HCT116 (cell line): Measurements from ENCODE around the gene ARAP1. TPM values are rescaled to one million over a fixed set of nuclear protein-coding genes. Genes with fewer than 3 reads are reported as not detected.

Experiments
- ATAC-seq: fragments of 200-7000 bp; cut with Tn5 transposase; 2 replicates; pipeline ENCODE4 v1.9.1; 2020; ENCODE audit warnings: mild to moderate bottlenecking, moderate library complexity
- BruUV-seq: library from RNA; stranded (reverse); fragments of 400-500 nt; replicated peaks from 2 replicates; lab custom pipeline; 2021; lab: Mats Ljungman, UMichigan
- CTCF ChIA-PET: fragments of 300-600 bp; sonication (Branson Sonifier 250); formaldehyde crosslinking; loops from one replicate; lab custom pipeline; 2021; ENCODE audit warnings: antibody characterized with exemption; lab: Charles Lee
- POLR2A ChIA-PET: fragments of 300-600, 350-600 bp; sonication (Branson Sonifier 250); formaldehyde crosslinking; loops from one replicate; lab custom pipeline; 2021; ENCODE audit warnings: antibody characterized with exemption; lab: Charles Lee
- RAD21 ChIA-PET, 2 experiments: fragments of 300-600 bp; sonication (Branson Sonifier 250); formaldehyde crosslinking; loops; one replicate each; lab custom pipeline; 2023; ENCODE audit warnings: low total read pairs in 2 of 2; ENCODE audit not compliant: uncharacterized antibody in 2 of 2, unreplicated experiment in 2 of 2, low non-redundant PET in 1 of 2; lab: Charles Lee
- DNase-seq: peaks from one replicate; pipeline ENCODE4 v3.0.0-alpha.2; 2010; ENCODE audit warnings: low read depth, low spot score
- H2AFZ ChIP-seq: fragments of 200-600 bp; shearing (Covaris generic), sonication (generic); 2 replicates; pipeline ENCODE4 v1.6.1; 2017; ENCODE audit warnings: low read depth, mixed run types, mixed read lengths, antibody characterized with exemption, low read length; ENCODE audit not compliant: poor library complexity, severe bottlenecking
- H3K27ac ChIP-seq: 2 replicates; pipeline ENCODE4 v1.5.1; 2012; ENCODE audit warnings: low read depth, low read length
- H3K27me3 ChIP-seq: fragments of 200-600 bp; sonication (generic); 2 replicates; pipeline ENCODE4 v1.6.1; 2016; ENCODE audit warnings: mixed run types, low read length, mixed read lengths; ENCODE audit not compliant: insufficient read depth
- H3K36me3 ChIP-seq, 2 experiments: fragments of 200-500 bp in 1 of 2; fragments of 200-600 bp in 1 of 2; sonication (Bioruptor generic) in 1 of 2; sonication (generic) in 1 of 2; 2 replicates each; pipeline versions ENCODE4 v1.5.1 to v1.6.1; 2014 to 2016; ENCODE audit warnings: low read length in 2 of 2, inconsistent platforms in 1 of 2, mixed read lengths in 1 of 2, mixed run types in 1 of 2; ENCODE audit not compliant: insufficient read depth in 2 of 2, control insufficient read depth in 1 of 2
- H3K4me1 ChIP-seq, 2 experiments: fragments of 200-600 bp in 1 of 2; sonication (generic) in 1 of 2; 2 replicates each; pipeline versions ENCODE4 v1.5.1 to v1.6.1; 2012 to 2017; ENCODE audit warnings: low read length in 2 of 2, inconsistent platforms in 1 of 2, mild to moderate bottlenecking in 1 of 2, mixed read lengths in 1 of 2, mixed run types in 1 of 2, moderate library complexity in 1 of 2; ENCODE audit not compliant: insufficient read depth in 2 of 2, control insufficient read depth in 1 of 2
- H3K4me2 ChIP-seq: fragments of 200-600 bp; sonication (generic); 2 replicates; pipeline ENCODE4 v1.6.1; 2017; ENCODE audit warnings: mixed run types, low read length, mixed read lengths
- H3K4me3 ChIP-seq, 2 experiments: fragments of 200-600 bp in 1 of 2; sonication (generic) in 1 of 2; replicated peaks in 1 of 2; 2 replicates each; pipeline ENCODE4 v1.5.1; 2011 to 2016; ENCODE audit warnings: low read length in 2 of 2, control low read depth in 1 of 2, low read depth in 1 of 2, mild to moderate bottlenecking in 1 of 2, mixed read lengths in 1 of 2, mixed run types in 1 of 2
- H3K79me2 ChIP-seq: fragments of 200-600 bp; sonication (generic); 2 replicates; pipeline ENCODE4 v1.6.1; 2017; ENCODE audit warnings: mild to moderate bottlenecking, mixed run types, low read length, moderate library complexity, mixed read lengths; ENCODE audit not compliant: insufficient read depth
- H3K9ac ChIP-seq: fragments of 200-600 bp; sonication (generic); 2 replicates; pipeline ENCODE4 v1.6.1; 2016; ENCODE audit warnings: low read length, mixed read lengths
- H3K9me2 ChIP-seq: fragments of 200-600 bp; sonication (generic), shearing (Covaris generic); 2 replicates; pipeline ENCODE4 v1.6.1; 2017; ENCODE audit warnings: mixed run types, mild to moderate bottlenecking, moderate library complexity; ENCODE audit not compliant: insufficient read depth
- H3K9me3 ChIP-seq, 2 experiments: fragments of 200-500 bp in 1 of 2; fragments of 200-600 bp in 1 of 2; sonication (Bioruptor generic) in 1 of 2; sonication (generic) in 1 of 2; 2 replicates each; pipeline ENCODE4 v1.6.1; 2014 to 2017; ENCODE audit warnings: low read length in 2 of 2, mixed read lengths in 2 of 2, inconsistent platforms in 1 of 2, low read depth in 1 of 2, mild to moderate bottlenecking in 1 of 2, mixed run types in 1 of 2, moderate library complexity in 1 of 2; ENCODE audit not compliant: control insufficient read depth in 1 of 2, insufficient read depth in 1 of 2
- H4K20me1 ChIP-seq: fragments of 200-600 bp; sonication (generic), shearing (Covaris generic); 2 replicates; pipeline ENCODE4 v1.6.1; 2017; ENCODE audit warnings: mixed run types, mild to moderate bottlenecking, moderate library complexity; ENCODE audit not compliant: insufficient read depth
- EGR1 ChIP-seq: IDR thresholded peaks from 2 replicates; pipeline ENCODE4 v1.6.1; 2012; ENCODE audit warnings: low read depth
- ELF1 ChIP-seq: IDR thresholded peaks from 2 replicates; pipeline ENCODE4 v1.6.1; 2012; ENCODE audit warnings: low read depth, borderline replicate concordance
- EZH2phosphoT487 ChIP-seq: fragments of 200-600 bp; IDR thresholded peaks from 2 replicates; pipeline ENCODE4 v1.6.1; 2018; ENCODE audit warnings: antibody characterized with exemption, borderline replicate concordance
- FOSL1 ChIP-seq: IDR thresholded peaks from 2 replicates; pipeline ENCODE4 v1.6.1; 2012; ENCODE audit warnings: low read depth
- JUND ChIP-seq: IDR thresholded peaks from 2 replicates; pipeline ENCODE4 v1.6.1; 2012
- RAD21 ChIP-seq: IDR thresholded peaks from 2 replicates; pipeline ENCODE4 v1.6.1; 2012; ENCODE audit warnings: low read depth, mild to moderate bottlenecking
- YY1 ChIP-seq: IDR thresholded peaks from 2 replicates; pipeline ENCODE4 v1.6.1; 2011; ENCODE audit warnings: low read length, low read depth, moderate library complexity, mild to moderate bottlenecking; ENCODE audit not compliant: insufficient replicate concordance; ENCODE audit errors: extremely low read depth
- intact Hi-C: fragments of 100-400 bp; cut with micrococcal nuclease; formaldehyde crosslinking; loops from 2 replicates; pipeline ENCODE4 v1.10.0; 2022
- total RNA-seq: library from RNA; stranded (reverse); gene quantifications from one replicate; pipeline ENCODE4 v1.2.1, GENCODE V29; 2021; ENCODE audit not compliant: unreplicated experiment
- TF ChIP-seq, protein P1 (sequence below): IDR thresholded peaks from 2 replicates; pipeline ENCODE4 v1.6.1; 2012
- TF ChIP-seq, protein P2 (sequence below): IDR thresholded peaks from 2 replicates; pipeline ENCODE4 v1.6.1; 2012
- TF ChIP-seq, protein P3 (sequence below), 3 experiments: fragments of 200-600 bp in 1 of 3; sonication (generic) in 1 of 3; IDR thresholded peaks in 2 of 3; conservative IDR thresholded peaks in 1 of 3; 2 replicates each; pipeline ENCODE4 v1.5.1; 2012 to 2017; ENCODE audit warnings: low read depth in 2 of 3, low read length in 2 of 3, antibody characterized with exemption in 1 of 3, borderline replicate concordance in 1 of 3, control low read depth in 1 of 3, mild to moderate bottlenecking in 1 of 3, mixed read lengths in 1 of 3, mixed run types in 1 of 3, moderate library complexity in 1 of 3; ENCODE audit not compliant: insufficient read depth in 1 of 3

ARAP1 gene
- total RNA-seq, 1 experiment from 2014 or later: 57.4 TPM

DNA sequence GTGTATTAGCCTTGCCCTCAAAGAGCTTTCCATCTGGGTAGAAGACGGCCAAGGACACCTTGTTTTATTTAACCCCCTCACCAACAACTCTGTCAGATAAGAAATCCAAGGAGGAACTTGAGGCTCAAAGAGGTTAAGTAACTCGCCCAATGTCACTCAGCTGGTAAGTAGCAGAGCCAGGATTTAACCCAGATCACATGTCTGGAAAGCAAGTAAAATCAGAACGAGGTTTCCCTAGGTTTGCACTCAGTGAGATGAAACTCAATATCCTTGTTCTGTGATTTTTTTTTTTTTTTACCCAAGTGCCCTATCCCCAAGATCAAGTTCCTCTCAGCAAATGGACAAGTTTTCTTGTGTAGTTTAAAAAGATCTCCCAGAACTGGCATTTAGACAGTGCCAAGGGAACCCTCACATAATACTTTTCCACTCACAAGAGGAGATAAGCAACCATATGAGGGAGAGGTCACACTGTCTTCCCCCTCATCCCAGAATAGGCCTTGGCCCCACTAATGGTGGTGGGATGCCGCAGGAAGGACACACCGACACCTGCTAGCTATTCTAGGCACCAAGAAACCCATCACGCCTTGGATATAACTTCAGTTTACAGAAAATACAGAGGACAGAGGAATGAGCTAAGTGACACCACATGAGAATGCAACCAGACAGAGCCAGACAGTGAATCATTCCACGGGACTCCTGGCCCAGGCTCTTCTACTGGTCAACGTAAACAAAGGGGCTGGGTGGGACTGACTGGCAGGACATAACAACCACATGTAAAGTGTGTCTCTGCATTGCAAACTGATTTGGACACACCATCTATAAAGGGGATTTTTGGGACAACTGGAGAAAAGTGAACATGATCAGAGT, 8.6 kb upstream of the ARAP1 start:
- no peaks in the 10 kb centered on the region for H3K9me2 ChIP-seq
- no peaks in the 10 kb centered on the region for H4K20me1 ChIP-seq
- TF ChIP-seq EZH2phosphoT487 (no peak), FOSL1 (no peak), YY1 (no peak), ELF1 (no peak), JUND (no peak), EGR1 (no peak), RAD21 (no peak)
- TF ChIP-seq, protein P1, sequence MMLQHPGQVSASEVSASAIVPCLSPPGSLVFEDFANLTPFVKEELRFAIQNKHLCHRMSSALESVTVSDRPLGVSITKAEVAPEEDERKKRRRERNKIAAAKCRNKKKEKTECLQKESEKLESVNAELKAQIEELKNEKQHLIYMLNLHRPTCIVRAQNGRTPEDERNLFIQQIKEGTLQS: no peak
- TF ChIP-seq, protein P2, sequence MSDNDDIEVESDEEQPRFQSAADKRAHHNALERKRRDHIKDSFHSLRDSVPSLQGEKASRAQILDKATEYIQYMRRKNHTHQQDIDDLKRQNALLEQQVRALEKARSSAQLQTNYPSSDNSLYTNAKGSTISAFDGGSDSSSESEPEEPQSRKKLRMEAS: no peak
- TF ChIP-seq, protein P3, sequence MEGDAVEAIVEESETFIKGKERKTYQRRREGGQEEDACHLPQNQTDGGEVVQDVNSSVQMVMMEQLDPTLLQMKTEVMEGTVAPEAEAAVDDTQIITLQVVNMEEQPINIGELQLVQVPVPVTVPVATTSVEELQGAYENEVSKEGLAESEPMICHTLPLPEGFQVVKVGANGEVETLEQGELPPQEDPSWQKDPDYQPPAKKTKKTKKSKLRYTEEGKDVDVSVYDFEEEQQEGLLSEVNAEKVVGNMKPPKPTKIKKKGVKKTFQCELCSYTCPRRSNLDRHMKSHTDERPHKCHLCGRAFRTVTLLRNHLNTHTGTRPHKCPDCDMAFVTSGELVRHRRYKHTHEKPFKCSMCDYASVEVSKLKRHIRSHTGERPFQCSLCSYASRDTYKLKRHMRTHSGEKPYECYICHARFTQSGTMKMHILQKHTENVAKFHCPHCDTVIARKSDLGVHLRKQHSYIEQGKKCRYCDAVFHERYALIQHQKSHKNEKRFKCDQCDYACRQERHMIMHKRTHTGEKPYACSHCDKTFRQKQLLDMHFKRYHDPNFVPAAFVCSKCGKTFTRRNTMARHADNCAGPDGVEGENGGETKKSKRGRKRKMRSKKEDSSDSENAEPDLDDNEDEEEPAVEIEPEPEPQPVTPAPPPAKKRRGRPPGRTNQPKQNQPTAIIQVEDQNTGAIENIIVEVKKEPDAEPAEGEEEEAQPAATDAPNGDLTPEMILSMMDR (IDR thresholded peaks at IDR 0.05 in 2 of 3, conservative IDR thresholded peaks at IDR 0.05 in 1 of 3; ENCODE audit: borderline replicate concordance in 1 of 3, insufficient read depth in 1 of 3, low read depth in 2 of 3, low read length in 2 of 3): no peak
- TF ChIP-seq, all 23 proteins: peak for 0
- H3K79me2 ChIP-seq: no peaks in the 10 kb centered on the region
- H3K27me3 ChIP-seq: no peaks in the 10 kb centered on the region
- H3K9me3 ChIP-seq: no peaks in the 10 kb centered on the region
- POLR2A ChIA-PET: no interaction called here
- CTCF ChIA-PET: no interaction called here
- H2AFZ ChIP-seq: no peak overlapping the region
- RAD21 ChIA-PET: no interaction called here
- no TSS peak for BruUV-seq
- no peak for DNase-seq
- no peak overlapping the region for H3K4me2 ChIP-seq
- no peak for ATAC-seq
- no peaks in the 10 kb centered on the region for H3K4me1 ChIP-seq
- H3K36me3 ChIP-seq: 0 out of 4 replicates have a peak, but pooled peaks cover 0 to 2% of the 10 kb centered on the region in 2 experiments
- H3K4me3 ChIP-seq: no peak overlapping the region
- intact Hi-C loops: no loop called here
- H3K27ac ChIP-seq: no peak overlapping the region
- H3K9ac ChIP-seq: no peak overlapping the region
